Heart right ventricle (tissue), 16 donors: ENCODE data around the gene FAM193B. TPM values are rescaled to one million over a fixed set of nuclear protein-coding genes. Genes with fewer than 3 reads are reported as not detected.

ENCODE experiments used
- ATAC-seq, 8 donors: fragments of 200-7000 bp; cut with Tn5 transposase; one replicate each; pipeline ENCODE4 v1.9.1; 2020; ENCODE audit warnings: mild to moderate bottlenecking in 8 of 8, moderate library complexity in 8 of 8, moderate number of reproducible peaks in 1 of 8
- DNase-seq, 2 donors: peaks; one replicate each; pipeline ENCODE4 v3.0.0-alpha.2; 2020
- H3K27ac ChIP-seq, 10 donors: fragments of 200-600 bp; sonication (generic) in 2 of 10; one replicate each; pipeline versions ENCODE4 v1.5.0 to v1.8.0; 2020 to 2022; ENCODE audit warnings: mild to moderate bottlenecking in 3 of 10
- H3K27me3 ChIP-seq, 7 donors: fragments of 200-600 bp; one replicate each; pipeline ENCODE4 v1.8.0; 2021 to 2022; ENCODE audit warnings: mild to moderate bottlenecking in 2 of 7
- H3K36me3 ChIP-seq, 9 donors: fragments of 200-600 bp; sonication (generic) in 1 of 9; one replicate each; pipeline versions ENCODE4 v1.5.0 to v1.8.0; 2020 to 2022; ENCODE audit warnings: mild to moderate bottlenecking in 2 of 9
- H3K4me1 ChIP-seq, 9 donors: fragments of 200-600 bp; sonication (generic) in 1 of 9; one replicate each; pipeline versions ENCODE4 v1.5.0 to v1.8.0; 2020 to 2022; ENCODE audit warnings: mild to moderate bottlenecking in 4 of 9
- H3K4me3 ChIP-seq, 10 donors: fragments of 200-600 bp; sonication (generic) in 2 of 10; one replicate each; pipeline versions ENCODE4 v1.5.0 to v1.8.0; 2020 to 2022; ENCODE audit warnings: mild to moderate bottlenecking in 7 of 10, moderate library complexity in 2 of 10
- H3K9me3 ChIP-seq, 11 donors: fragments of 200-600 bp in 10 of 11; sonication (generic) in 2 of 11; one replicate each; pipeline versions ENCODE4 v1.5.0 to v1.8.0; 2013 to 2022; ENCODE audit warnings: mild to moderate bottlenecking in 2 of 11, control low read depth in 1 of 11, moderate library complexity in 1 of 11
- WGBS, 2 donors: extraction: QIAGEN DNeasy Blood & Tissue Kit; methylation state at CpG; one replicate each; pipeline ENCODE4 v1.1.7; 2013; ENCODE audit warnings: inconsistent platforms in 1 of 2; 5-methylcytosine and 5-hydroxymethylcytosine counted together
- intact Hi-C, 10 donors: fragments of 100-400 bp; cut with DNase I; formaldehyde crosslinking; loops; one replicate each; pipeline versions ENCODE4 v1.11.1 to v1.14.2; 2022
- polyA plus RNA-seq, 2 donors: library from polyadenylated mRNA; stranded (reverse); fragments of 200-250 nt; gene quantifications; one replicate each; pipeline ENCODE4 v1.2.3, GENCODE V29; 2013
- total RNA-seq, 10 donors: library from RNA; stranded (reverse); fragmentation: NEBNext Ultra II Directional in 3 of 10; extraction: Animal tissue kit (Norgen Biotek cat#: 25700) in 3 of 10; gene quantifications; one replicate each; pipeline versions ENCODE4 v1.2.1 to v1.2.4, GENCODE V29; 2021 to 2023
- TF ChIP-seq, protein P1 (sequence below), 9 donors: fragments of 200-600 bp; sonication (generic) in 2 of 9; IDR thresholded peaks; one replicate each; pipeline versions ENCODE4 v1.5.0 to v1.8.0; 2021 to 2022; ENCODE audit warnings: antibody characterized with exemption in 9 of 9, mild to moderate bottlenecking in 5 of 9, moderate library complexity in 1 of 9
- donor health status: Arrhythmogenic right ventricular cardiomyopathy.
- donor health status: ischemic (EF 13 %, LVEDD 7.1; RV severe dilation, severe dysfunction).
- donor health status: healthy with polysubstance abuse.
- donor health status: DM: no; HTN: yes; CAD: no.
- donor health status: DM: no; HTN: no; CAD: no.
- donor health status: ischemic (EF 25% LVEDD 6.9; RV normal size, moderate dysfunction).
- donor health status: ischemic (EF 25% LVEDD 5.7; RV mildly dilated, moderate dysfunction).
- donor health status: healthy.
- donor health status: DM: yes; HTN: yes; CAD: no.
- donor health status: Ischemic cardiomyopathy.
- donor health status: ischemic (EF 35%, LVEDD 5.7; RV mildly dilated, moderate dysfunction).
- donor health status: nonischemic (EF 11% LVEDD 7.7; RV severe dilation, severe dysfunction).
- donor health status: DM: yes; HTN: yes; CAD: no.
- donor health status: PGD.
- donor health status: ischemic (EF 29% LVEDD 5.4; RV normal size, mild dysfunction).
- donor health status: nonischemic (EF 23%, LVEDD 6.1; RV moderate dilation, normal function).

Gene FAM193B
- total and polyA plus RNA-seq, 12 donors, result 14.1 to 201 (median 21.7) TPM

DNA sequence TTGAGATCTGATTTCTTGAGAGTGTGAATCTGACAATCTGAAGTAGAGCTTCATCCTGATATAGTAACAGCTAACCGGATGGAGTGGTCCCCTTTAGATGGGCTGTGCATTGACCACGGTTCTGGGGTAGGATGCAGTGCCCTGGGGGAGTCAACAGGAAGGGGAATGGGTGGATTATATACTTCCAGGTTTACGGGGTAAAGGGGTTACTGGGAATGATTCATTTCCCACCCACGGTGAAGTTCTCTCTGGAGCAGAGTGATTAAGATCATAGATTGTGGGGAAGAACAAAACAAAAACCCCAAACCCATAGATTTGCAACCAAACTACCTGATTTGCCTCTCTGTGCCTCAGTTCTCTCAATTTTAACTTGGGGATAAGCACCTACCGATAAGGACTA, 44.1 kb upstream of the FAM193B start:
- Histone ChIP-seq H3K4me3 (no peak overlapping the region), H3K27ac (no peak overlapping the region), H3K36me3 (peaks cover 0 to 37% (median 27%) of the 10 kb centered on the region in 9 donors), H3K27me3 (no peaks in the 10 kb centered on the region), H3K9me3 (no peaks in the 10 kb centered on the region), H3K4me1 (peaks cover 3 to 34% (median 24%) of the 10 kb centered on the region in 9 donors)
- TF ChIP-seq, protein P1, sequence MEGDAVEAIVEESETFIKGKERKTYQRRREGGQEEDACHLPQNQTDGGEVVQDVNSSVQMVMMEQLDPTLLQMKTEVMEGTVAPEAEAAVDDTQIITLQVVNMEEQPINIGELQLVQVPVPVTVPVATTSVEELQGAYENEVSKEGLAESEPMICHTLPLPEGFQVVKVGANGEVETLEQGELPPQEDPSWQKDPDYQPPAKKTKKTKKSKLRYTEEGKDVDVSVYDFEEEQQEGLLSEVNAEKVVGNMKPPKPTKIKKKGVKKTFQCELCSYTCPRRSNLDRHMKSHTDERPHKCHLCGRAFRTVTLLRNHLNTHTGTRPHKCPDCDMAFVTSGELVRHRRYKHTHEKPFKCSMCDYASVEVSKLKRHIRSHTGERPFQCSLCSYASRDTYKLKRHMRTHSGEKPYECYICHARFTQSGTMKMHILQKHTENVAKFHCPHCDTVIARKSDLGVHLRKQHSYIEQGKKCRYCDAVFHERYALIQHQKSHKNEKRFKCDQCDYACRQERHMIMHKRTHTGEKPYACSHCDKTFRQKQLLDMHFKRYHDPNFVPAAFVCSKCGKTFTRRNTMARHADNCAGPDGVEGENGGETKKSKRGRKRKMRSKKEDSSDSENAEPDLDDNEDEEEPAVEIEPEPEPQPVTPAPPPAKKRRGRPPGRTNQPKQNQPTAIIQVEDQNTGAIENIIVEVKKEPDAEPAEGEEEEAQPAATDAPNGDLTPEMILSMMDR (IDR thresholded peaks at IDR 0.05), result no peak
- WGBS, 2 donors, result 50% methylated on average over 5 of the region's 5 CpGs
- no peak for ATAC-seq
- intact Hi-C loops, result loop anchor here in 2 of 10 donors (10.0 kb wide), 2 partner anchors 54 to 74 kb away; no protein-coding TSS in a partner anchor
- no peak for DNase-seq

DNA sequence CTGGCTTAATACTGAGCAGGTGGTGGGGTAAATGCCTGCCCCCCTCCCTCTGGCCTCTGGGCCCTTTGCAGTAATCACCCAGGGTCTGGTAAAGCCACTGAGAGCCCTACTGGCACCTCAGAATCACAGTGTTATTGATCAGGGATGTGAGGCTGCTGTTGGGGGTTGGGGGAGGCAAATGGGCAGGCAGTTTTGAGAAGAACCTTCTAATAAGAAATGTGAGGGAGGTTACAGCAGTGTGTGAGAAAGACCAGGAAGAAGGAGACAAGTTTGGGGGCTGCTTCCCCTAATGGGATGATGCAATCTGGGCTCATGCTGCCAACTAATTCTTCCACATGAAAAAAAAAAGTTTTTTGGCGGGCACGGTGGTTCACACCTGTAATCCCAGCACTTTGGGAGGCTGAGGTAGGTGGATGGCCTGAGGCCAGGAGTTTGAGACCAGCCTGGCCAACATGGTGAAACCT, 42.4 kb upstream of the FAM193B start:
- H3K4me1 ChIP-seq, result peaks cover 3 to 44% (median 33%) of the 10 kb centered on the region in 9 donors
- intact Hi-C loops, result loop anchor here in 2 of 10 donors (10.0 kb wide), 2 partner anchors 52 to 72 kb away; no protein-coding TSS in a partner anchor
- H3K4me3 ChIP-seq, result no peak overlapping the region
- H3K27ac ChIP-seq, result no peak overlapping the region
- DNase-seq, result no peak
- ATAC-seq, result no peak
- 86 to 95% methylated on average over 2 of the region's 2 CpGs for WGBS, 2 donors
- no peaks in the 10 kb centered on the region for H3K27me3 ChIP-seq
- TF ChIP-seq, protein P1 (IDR thresholded peaks at IDR 0.05), result no peak
- no peaks in the 10 kb centered on the region for H3K9me3 ChIP-seq
- peaks cover 0 to 44% (median 28%) of the 10 kb centered on the region in 9 donors for H3K36me3 ChIP-seq

DNA sequence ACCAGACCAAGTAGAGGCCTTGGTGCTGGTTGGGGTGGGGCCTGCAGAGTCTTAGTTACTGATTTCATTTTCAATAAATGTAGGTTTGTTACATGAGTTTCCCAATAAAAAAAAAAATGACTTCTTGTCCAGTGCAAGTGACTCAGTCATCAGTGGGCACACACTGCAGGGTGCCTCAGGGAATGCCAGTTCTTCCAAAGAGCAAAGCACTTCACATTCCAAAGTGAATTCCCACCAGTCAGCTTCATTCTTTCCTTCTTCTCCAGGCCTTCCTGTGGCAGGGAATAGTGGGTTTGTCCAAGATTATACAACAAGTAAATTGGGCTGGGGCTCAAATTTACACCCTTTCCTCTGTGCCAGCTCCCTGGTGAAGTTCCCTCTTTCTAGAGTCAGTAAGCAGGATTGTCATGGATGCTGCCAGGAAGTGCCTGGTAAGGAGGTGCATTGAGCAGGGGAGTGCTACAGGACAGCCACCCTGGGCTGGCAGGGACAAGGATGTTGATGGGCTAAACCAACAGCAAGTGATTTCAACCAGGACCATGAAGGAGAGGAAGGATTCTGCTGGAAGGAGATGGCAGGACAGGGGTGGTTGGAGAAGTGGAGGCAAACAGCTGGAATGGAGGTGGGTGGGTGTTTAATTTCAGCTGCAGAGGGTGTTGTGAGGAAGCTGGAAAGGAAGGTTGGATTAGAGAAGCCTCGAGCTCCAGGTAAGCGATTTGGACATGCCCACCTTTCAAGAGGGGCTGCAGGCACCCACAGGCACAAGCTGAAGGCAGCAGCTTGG, 41.8 kb upstream of the FAM193B start:
- DNase-seq (no peak), ATAC-seq (no peak)
- Histone ChIP-seq H3K4me1 (peaks cover 3 to 46% (median 32%) of the 10 kb centered on the region in 9 donors), H3K36me3 (peaks cover 0 to 44% (median 28%) of the 10 kb centered on the region in 9 donors), H3K27ac (no peak overlapping the region), H3K27me3 (peaks cover 0 to 2% (median 0%) of the 10 kb centered on the region in 7 donors), H3K4me3 (no peak overlapping the region), H3K9me3 (no peaks in the 10 kb centered on the region)
- WGBS, 2 donors, result 100% methylated on average over 2 of the region's 2 CpGs
- intact Hi-C loops, result loop anchor here in 2 of 10 donors (10.0 kb wide), 2 partner anchors 51 to 71 kb away; no protein-coding TSS in a partner anchor
- TF ChIP-seq, protein P1 (IDR thresholded peaks at IDR 0.05), result no peak

DNA sequence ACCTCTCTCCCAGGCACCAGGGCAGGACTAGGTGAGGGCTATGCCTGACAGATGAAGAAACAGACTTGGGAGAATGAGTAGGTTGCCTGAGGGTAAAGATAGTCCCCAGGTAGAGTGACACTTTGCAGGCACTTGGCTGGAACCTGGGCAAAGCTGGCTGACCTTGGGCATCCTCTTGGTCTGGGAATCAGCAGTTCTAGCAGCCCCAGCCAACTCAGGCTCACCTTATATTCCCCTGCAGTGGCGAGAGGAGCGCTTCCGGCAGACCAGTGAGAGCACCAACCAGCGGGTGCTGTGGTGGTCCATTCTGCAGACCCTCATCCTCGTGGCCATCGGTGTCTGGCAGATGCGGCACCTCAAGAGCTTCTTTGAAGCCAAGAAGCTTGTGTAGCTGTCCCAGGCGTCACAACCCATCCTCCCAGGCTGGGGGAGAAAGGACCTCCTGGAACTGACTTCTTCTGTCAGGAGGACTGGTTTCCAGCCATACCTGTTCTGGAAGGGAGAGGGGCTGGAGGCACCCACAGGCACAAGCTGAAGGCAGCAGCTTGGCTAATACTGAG, 40.7 kb upstream of the FAM193B start:
- ATAC-seq, result no peak
- Histone ChIP-seq H3K4me3 (no peak overlapping the region), H3K9me3 (no peaks in the 10 kb centered on the region), H3K27me3 (peaks cover 0 to 13% (median 1%) of the 10 kb centered on the region in 7 donors), H3K27ac (no peak overlapping the region), H3K4me1 (peaks cover 0 to 37% (median 21%) of the 10 kb centered on the region in 9 donors), H3K36me3 (peaks cover 0 to 44% (median 28%) of the 10 kb centered on the region in 9 donors)
- 91 to 98% methylated on average over 8 of the region's 8 CpGs for WGBS, 2 donors
- TF ChIP-seq, protein P1 (IDR thresholded peaks at IDR 0.05), result no peak
- intact Hi-C loops, result loop anchor here in 2 of 10 donors (10.0 kb wide), 2 partner anchors 50 to 70 kb away; no protein-coding TSS in a partner anchor
- DNase-seq, result no peak
